Dendritic cell treated with granulocyte-macrophage colony-stimulating factor and Interleukin-4, amounts not matched to agents 40 ng/mL and 50 ng/mL, for 4 days (primary cell): Measurements from ENCODE around the gene CLMN.
"Not testable (repeated sequence)": the region's sequence is repeated elsewhere in the genome, so short reads cannot be mapped to it uniquely, and the experiment has no call there.

Experiments
- H3K27ac Mint-ChIP-seq: one replicate; pipeline ENCODE4 v1.8.0; 2022; ENCODE audit warnings: mild to moderate bottlenecking, mixed read lengths
- H3K27me3 Mint-ChIP-seq: one replicate; pipeline ENCODE4 v1.8.0; 2022; ENCODE audit warnings: mild to moderate bottlenecking, mixed read lengths
- H3K36me3 Mint-ChIP-seq: one replicate; pipeline ENCODE4 v1.8.0; 2022; ENCODE audit warnings: low read depth, mixed read lengths
- H3K4me1 Mint-ChIP-seq: one replicate; pipeline ENCODE4 v1.8.0; 2022; ENCODE audit warnings: low read depth, mixed read lengths
- H3K4me3 Mint-ChIP-seq: one replicate; pipeline ENCODE4 v1.8.0; 2022; ENCODE audit warnings: mild to moderate bottlenecking, moderate library complexity, mixed read lengths
- H3K9me3 Mint-ChIP-seq: one replicate; pipeline ENCODE4 v1.8.0; 2022; ENCODE audit warnings: mixed read lengths
- intact Hi-C: fragments of 100-400 bp; cut with micrococcal nuclease; formaldehyde crosslinking; loops from one replicate; pipeline ENCODE4 v1.15.0; 2022

Gene CLMN

DNA sequence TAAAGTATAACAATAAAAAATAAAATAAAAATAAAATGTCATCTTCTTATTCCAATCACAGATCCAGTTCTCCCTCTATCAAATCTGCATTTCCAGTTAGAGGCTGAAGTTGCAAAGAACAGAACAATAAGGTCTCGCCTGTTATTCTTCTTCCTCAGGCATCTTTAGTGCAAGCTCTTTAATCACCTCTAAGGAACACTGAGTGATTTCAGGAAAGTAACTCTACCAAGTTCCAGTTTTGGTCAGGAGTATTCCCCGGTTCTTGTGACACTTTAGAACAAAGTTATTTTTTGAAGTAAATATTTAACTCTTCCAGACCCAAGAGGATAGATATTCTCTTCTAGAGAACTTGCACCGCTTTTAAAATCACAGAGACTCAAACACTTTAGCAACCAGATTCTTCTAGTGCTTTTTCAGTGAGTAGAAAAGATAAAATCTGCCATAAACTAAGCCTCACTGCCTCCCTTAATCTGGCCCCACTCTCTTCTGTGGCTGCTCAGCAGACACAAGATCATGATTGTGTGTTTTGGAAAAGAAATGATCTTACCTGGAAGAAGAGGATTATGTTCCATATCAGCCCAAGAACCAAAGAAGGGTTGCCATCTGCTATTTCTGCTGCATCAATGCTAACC is 104.5 kb downstream of the CLMN start:
- Mint-ChIP-seq H3K36me3 (peaks cover 49% of the 10 kb centered on the region), H3K27me3 (no peaks in the 10 kb centered on the region), H3K4me1 (no peaks in the 10 kb centered on the region), H3K4me3 (no peak overlapping the region), H3K9me3 (no peaks in the 10 kb centered on the region), H3K27ac (no peak overlapping the region)
- intact Hi-C loops, result no loop called here

DNA sequence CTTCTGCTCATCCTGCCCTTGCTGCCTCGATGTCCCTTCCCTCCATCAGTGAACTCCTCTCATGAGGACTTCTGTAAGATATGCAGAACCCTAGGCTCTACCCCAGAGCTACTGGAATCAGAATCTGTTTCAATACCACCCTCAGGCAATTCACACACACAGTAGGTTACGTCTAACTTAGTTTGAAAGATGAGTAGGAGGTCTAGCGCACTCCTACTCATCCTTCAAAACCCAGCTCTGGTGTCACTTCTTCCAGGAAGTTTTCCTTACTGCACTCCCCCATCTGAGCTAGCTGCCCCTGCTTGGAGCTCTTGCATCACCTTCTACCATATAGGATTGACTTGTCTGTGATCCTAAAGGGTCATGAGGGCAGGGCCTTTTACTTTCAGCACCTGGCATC is 105.9 kb downstream of the CLMN start:
- H3K27me3 Mint-ChIP-seq, result no peaks in the 10 kb centered on the region
- no peaks in the 10 kb centered on the region for H3K9me3 Mint-ChIP-seq
- peaks cover 48% of the 10 kb centered on the region for H3K36me3 Mint-ChIP-seq
- intact Hi-C loops, result no loop called here
- no peak overlapping the region for H3K4me3 Mint-ChIP-seq
- H3K27ac Mint-ChIP-seq, result no peak overlapping the region
- no peaks in the 10 kb centered on the region for H3K4me1 Mint-ChIP-seq

DNA sequence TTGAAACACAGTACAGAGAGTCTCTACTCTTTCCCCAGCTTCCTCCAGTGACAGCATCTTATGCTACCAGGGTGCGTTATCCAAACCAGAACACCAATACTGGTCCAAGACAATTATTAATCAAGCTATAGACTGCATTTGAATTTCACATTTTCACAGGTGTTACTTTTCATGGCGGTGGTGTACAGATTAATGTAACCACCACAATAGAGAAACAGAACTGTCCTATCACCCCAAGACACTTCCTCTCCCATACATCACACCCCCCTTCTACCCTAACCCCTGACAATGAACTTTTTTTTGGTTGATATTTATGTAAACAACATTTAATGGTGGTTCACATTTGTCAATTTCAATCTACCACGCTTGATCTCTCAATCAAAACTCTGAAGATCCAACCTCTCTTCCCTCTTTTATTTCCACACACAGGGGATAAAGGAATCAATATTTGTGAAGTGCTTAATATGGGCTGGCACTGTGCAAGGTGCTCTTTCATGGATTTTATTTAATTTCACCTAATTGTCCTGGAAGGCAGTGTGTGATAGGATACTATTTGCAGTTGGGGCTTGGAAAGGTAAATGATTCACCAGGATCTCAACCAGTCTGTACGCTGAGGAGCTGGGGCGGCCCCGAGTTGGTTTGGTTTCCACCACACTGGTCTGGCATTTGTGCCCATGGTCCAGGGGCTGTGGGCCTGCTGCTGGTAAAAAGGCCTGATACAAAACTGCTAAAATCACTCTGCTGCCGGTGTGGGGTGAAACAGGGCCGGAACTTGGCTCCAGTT is 107.8 kb downstream of the CLMN start:
- Mint-ChIP-seq H3K4me1 (no peaks in the 10 kb centered on the region), H3K36me3 (peaks cover 43% of the 10 kb centered on the region), H3K27ac (no peak overlapping the region), H3K27me3 (no peaks in the 10 kb centered on the region), H3K9me3 (no peaks in the 10 kb centered on the region), H3K4me3 (no peak overlapping the region)
- intact Hi-C loops, result no loop called here

DNA sequence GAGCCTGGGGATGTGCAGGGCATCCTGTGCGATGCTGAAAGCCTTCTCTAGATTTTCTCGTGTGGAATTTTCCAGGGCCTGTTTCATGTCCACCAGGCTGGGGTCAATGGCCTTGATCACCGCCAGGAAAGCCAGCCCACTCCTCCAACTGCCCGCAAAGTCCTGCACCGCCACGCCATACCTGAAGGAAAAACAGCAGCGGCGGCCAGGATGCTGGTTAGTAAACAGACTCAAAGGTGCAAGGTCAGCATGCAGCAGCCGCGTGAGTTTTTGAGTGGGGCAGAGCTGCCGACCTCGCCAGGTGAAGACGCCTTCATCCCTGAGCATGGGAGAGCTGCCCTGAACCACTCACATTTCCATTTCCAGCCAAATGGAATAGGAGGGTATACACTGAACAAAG is 109.0 kb downstream of the CLMN start:
- Mint-ChIP-seq H3K36me3 (peaks cover 45% of the 10 kb centered on the region), H3K4me3 (no peak overlapping the region), H3K9me3 (peaks cover 3% of the 10 kb centered on the region), H3K27ac (no peak overlapping the region), H3K4me1 (no peaks in the 10 kb centered on the region), H3K27me3 (no peaks in the 10 kb centered on the region)
- intact Hi-C loops, result no loop called here

DNA sequence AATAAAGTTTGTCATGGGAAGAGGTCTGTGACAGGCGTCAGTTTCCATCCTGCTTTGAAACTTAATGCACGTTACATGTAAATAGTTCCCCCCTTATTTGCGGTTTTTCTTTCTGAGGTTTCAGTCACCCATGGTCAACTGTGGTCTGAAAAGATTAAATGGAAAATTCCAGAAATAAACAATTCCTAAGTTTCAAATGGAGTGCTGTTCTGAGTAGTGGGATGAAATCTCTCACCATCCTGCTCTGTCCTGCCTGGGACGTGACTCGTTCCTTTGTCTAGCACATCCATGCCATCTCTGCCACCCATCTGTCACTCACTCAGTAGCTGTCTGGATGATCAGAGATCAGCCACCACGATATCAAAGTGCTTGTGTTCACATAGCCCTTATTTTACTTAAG is 111.1 kb downstream of the CLMN start:
- Mint-ChIP-seq H3K27ac (no peak overlapping the region), H3K9me3 (peaks cover 10% of the 10 kb centered on the region)
- intact Hi-C loops, result no loop called here

DNA sequence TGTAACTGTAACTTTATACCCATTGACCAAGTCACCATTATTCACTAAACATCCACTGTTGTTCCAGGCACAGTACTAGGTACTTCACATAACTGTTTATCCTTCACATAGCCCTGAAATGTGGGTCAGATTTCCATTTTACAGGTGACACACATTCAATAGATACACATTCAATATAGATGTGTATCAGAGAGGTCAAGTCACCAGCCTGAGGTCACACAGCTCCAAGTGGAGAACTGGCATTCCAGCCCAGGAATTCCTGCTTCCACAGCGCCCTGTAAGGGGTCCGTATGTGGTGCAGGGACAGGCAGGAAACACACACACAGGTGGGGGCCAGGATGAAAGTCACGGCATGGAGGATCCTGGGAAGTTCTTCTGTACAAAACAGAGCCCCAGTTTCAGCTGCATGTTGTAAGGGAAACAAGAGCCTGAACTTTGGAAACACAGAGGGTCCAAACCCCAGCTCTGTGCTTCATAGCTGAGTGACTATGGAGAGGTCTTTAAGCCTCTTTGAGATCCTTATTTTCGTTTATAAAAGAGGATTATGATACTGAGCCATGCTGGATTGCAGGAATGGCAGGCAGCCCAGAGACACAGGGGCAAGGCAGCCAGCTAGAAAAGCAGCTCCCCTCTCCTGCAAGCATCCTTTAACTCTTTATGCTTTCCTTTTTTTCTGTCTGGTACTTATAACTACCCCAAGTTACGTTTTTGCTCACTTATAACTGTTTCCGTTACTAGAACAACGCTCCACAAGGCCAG is 112.1 kb downstream of the CLMN start:
- Mint-ChIP-seq H3K4me3 (no peak overlapping the region), H3K27ac (no peak overlapping the region), H3K4me1 (no peaks in the 10 kb centered on the region), H3K9me3 (peaks cover 10% of the 10 kb centered on the region), H3K27me3 (no peaks in the 10 kb centered on the region), H3K36me3 (peaks cover 52% of the 10 kb centered on the region)
- intact Hi-C loops, result no loop called here

More for the DNA sequence above, 111.1 kb downstream of the CLMN start:
- H3K36me3 Mint-ChIP-seq, result peaks cover 50% of the 10 kb centered on the region
- no peaks in the 10 kb centered on the region for H3K4me1 Mint-ChIP-seq
- no peak overlapping the region for H3K4me3 Mint-ChIP-seq
- H3K27me3 Mint-ChIP-seq, result no peaks in the 10 kb centered on the region

DNA sequence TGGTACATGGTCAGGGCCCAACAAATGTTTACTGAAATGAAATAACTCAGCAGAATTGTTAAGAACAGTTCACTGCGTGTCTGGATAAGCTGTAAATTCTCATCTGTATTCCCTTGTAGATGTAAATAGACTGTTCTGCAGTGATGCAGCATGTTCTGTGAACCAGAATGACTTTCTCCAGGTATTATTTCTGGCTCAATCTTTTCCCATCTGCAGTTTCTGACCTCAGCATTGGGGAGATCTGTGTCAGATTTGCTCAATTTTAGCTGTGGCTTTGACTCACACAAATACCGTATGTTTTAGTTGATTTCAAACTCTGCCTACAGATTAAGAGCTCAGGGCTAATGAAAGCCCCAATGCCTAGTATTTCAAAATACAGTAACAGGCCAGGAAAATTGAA is 113.2 kb downstream of the CLMN start:
- H3K4me3 Mint-ChIP-seq, result no peak overlapping the region
- no peaks in the 10 kb centered on the region for H3K27me3 Mint-ChIP-seq
- H3K27ac Mint-ChIP-seq, result no peak overlapping the region
- no peaks in the 10 kb centered on the region for H3K4me1 Mint-ChIP-seq
- intact Hi-C loops, result no loop called here
- H3K9me3 Mint-ChIP-seq, result peaks cover 10% of the 10 kb centered on the region
- peaks cover 62% of the 10 kb centered on the region for H3K36me3 Mint-ChIP-seq

DNA sequence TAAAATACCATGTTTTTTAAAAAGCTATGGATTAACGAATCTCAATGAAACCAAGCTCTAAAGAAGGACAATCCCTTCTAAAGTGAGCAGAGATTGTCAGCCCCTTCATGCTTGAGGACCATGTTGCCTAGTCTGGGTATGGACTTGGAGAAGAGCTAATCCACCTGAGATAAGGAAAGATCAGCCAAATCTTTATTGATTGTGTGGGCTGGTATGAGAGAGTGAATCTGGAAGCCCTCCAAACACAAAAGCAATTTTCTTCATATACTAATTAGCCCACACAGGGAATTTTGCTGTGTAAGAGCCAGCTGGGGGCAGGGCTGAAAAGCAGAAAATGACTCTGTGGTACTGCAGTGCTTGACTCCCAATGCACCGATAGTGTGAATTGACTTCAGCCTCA is 115.0 kb downstream of the CLMN start:
- H3K27me3 Mint-ChIP-seq, result no peaks in the 10 kb centered on the region
- intact Hi-C loops, result no loop called here
- H3K4me3 Mint-ChIP-seq, result no peak overlapping the region
- H3K36me3 Mint-ChIP-seq, result peaks cover 55% of the 10 kb centered on the region
- no peaks in the 10 kb centered on the region for H3K4me1 Mint-ChIP-seq
- H3K9me3 Mint-ChIP-seq, result peaks cover 10% of the 10 kb centered on the region
- no peak overlapping the region for H3K27ac Mint-ChIP-seq

DNA sequence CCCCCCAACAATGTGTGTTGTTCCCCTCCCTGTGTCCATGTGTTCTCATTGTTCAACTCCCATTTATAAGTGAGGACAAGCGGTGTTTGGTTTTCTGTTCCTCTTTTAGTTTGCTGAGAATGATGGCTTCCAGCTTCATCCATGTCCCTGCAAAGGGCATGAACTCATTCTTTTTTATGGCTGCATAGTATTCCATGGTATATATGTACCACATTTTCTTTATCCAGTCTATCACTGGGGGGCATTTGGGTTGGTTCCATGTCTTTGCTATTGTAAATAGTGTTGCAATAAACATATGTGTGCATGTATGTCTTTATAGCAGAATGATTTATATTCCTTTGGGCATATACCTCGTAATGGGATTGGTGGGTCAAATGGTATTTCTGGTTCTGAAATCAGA is 118.0 kb downstream of the CLMN start:
- H3K4me1 Mint-ChIP-seq, intact Hi-C loops, H3K27ac Mint-ChIP-seq, H3K27me3 Mint-ChIP-seq, H3K4me3 Mint-ChIP-seq: not testable (repeated sequence)
- H3K36me3 Mint-ChIP-seq, result peaks cover 43% of the 10 kb centered on the region
- peaks cover 10% of the 10 kb centered on the region for H3K9me3 Mint-ChIP-seq

DNA sequence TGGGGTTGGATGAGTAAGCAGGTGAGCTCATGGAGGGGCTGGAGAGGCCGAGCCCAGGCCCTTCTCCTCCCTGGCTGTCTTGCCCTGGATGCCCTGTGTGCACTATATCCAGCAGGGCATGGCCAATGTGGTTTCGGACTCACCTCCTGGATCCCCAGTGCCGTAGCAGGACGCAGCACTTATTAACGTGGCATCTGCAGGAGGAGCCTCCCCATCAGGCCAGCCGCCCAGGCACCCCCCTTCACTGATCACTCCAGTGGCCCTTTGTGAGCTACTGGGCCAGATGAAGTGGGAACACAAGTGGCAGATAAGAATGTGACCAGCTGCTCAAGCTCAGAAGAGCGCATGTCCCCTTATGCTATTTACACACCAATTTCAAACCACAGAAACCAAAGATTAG is 119.3 kb downstream of the CLMN start:
- H3K9me3 Mint-ChIP-seq, result peaks cover 4% of the 10 kb centered on the region
- H3K36me3 Mint-ChIP-seq, result peaks cover 38% of the 10 kb centered on the region
- no peaks in the 10 kb centered on the region for H3K27me3 Mint-ChIP-seq
- H3K4me3 Mint-ChIP-seq, result no peak overlapping the region
- peaks cover 11% of the 10 kb centered on the region for H3K4me1 Mint-ChIP-seq
- H3K27ac Mint-ChIP-seq, result no peak overlapping the region
- intact Hi-C loops, result no loop called here

DNA sequence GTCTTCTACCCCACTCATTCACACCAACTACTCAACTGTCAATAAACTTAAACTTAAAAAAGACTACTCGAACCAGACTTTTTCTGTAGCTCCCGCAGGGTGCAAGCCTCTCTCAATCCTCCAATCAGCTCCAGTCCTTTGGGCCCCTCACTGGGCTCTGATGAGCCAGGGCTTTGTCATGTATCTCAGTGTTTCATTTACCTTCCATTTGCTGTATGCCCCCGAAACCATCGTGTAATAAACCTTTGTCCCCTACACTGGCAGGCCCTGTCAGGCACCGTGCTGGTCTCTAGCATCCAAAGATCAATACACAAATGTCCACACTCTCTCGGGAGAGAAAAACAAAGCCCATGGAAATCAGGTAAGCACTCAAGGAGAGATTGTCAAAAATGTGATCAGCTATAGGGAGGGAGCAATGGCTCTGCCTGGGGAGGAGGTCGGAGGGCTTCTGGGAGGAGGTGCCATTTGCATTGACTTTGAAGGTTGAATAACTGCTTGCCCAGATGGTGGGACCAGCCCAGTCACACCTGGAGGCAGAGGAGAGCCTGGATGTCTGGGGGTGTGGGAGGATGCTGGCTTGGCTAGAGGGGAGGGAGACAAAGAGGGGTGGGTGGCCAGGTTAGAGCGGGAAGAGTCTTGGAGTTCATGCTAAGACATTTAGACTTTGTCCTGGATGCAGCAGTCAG is 120.3 kb downstream of the CLMN start:
- intact Hi-C loops, result loop anchor here (5.0 kb wide), 1 partner anchor 47 kb away; no protein-coding TSS in a partner anchor
- Mint-ChIP-seq H3K4me1 (peaks cover 11% of the 10 kb centered on the region), H3K36me3 (peaks cover 37% of the 10 kb centered on the region), H3K27me3 (no peaks in the 10 kb centered on the region), H3K27ac (no peak overlapping the region), H3K9me3 (no peaks in the 10 kb centered on the region), H3K4me3 (no peak overlapping the region)

DNA sequence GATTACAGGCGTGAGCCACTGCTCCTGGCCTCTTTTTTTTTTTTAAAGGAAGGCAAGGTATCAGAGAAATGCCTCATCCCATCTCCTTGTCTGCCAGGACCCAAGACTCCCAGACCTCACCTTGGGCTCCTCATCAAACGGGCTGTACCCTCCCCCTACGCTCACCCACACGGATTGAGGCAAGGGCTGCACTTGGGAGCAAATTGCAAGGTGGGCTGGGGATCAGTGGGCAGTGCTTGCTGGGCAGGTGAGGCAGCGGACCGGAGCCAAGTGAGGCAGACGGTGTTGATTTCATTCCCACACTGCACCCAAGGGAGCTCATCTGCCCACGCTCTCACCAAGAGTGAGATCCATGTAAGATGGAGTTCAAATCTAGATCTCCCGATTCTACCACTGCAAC is 121.4 kb downstream of the CLMN start:
- intact Hi-C loops, result loop anchor here (5.0 kb wide), 1 partner anchor 46 kb away; no protein-coding TSS in a partner anchor

DNA sequence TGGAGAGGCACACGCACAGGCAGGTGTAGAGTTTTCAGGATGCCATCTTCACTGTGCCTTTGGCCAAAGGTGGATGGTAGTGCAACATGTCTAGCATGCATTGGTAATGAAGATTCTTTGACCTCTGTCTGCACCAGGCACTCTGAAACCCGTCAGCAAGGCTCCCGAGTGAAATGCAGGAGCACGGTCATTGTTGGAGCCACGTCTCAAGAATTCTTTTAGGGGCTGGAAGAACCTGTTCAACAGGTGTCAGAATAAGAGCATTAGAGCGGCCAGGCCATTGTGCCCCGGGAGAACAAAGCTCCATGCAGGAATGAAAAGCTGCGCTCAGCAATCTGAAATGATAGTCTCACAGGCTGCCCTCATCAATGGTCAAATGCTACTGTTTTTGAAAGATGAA is 122.2 kb downstream of the CLMN start:
- no peak overlapping the region for H3K27ac Mint-ChIP-seq
- H3K9me3 Mint-ChIP-seq, result no peaks in the 10 kb centered on the region
- H3K4me1 Mint-ChIP-seq, result peaks cover 11% of the 10 kb centered on the region
- no peak overlapping the region for H3K4me3 Mint-ChIP-seq
- intact Hi-C loops, result loop anchor here (5.0 kb wide), 1 partner anchor 45 kb away; no protein-coding TSS in a partner anchor
- no peaks in the 10 kb centered on the region for H3K27me3 Mint-ChIP-seq
- peaks cover 31% of the 10 kb centered on the region for H3K36me3 Mint-ChIP-seq

More for the DNA sequence above, 121.4 kb downstream of the CLMN start:
- Mint-ChIP-seq H3K27me3 (no peaks in the 10 kb centered on the region), H3K36me3 (peaks cover 37% of the 10 kb centered on the region), H3K4me1 (peaks cover 11% of the 10 kb centered on the region), H3K9me3 (no peaks in the 10 kb centered on the region), H3K4me3 (no peak overlapping the region), H3K27ac (no peak overlapping the region)
